GM12873 (cell line): Measurements from ENCODE around the gene NTN1.

Source experiments
- CTCF ChIP-seq: IDR thresholded peaks from 2 replicates; pipeline ENCODE4 v1.5.1; 2012; ENCODE audit warnings: low read depth, mild to moderate bottlenecking, moderate library complexity, low read length, control low read depth; ENCODE audit not compliant: insufficient read depth; ENCODE audit errors: missing control alignments

NTN1 gene

GRCh38 chr17:9139695-9140094 is 118.4 kb downstream of the NTN1 start:
- no peak for TF ChIP-seq CTCF

DNA sequence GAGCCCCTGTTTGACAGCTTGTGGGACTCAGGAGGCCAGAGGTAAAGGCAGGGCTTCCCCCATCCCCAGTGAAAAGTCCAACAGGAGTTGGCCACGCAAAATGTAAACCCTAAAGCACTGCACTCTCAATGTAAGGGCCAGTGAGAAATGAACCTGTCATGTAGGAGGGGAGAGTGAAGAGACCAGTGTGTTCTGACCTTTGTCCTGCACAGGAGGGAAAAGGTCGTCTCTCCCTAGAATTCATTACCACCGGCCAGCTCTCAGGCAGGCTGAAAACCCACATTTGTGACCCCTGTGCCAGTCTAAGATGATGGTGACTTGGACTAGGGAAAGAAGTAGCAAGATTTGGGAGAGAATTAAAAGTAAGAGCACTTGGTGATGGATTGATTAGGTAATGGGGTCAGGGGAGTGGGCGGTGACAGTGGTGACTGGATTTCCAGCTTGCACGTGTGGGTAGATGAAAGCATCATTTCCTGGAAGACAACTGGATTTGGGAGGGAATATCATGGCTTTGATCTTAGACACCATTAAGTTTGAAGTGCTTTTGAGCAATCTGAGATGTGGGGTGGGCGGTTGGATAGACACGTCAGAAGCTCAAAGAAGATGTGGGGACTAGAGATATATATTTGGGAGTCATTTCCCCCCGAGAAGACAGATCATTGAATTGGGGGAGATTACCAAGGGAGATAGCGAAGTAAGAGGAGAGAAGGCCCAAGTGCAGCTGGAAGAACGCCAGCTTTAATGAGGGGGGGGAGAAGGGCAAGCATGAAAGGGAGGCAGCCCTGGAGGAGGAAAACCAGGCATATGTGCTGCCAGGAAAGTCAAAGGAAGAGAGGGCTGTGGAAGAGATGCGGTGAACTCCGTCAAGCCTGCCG is 119.5 kb downstream of the NTN1 start:
- no peak for TF ChIP-seq CTCF

DNA sequence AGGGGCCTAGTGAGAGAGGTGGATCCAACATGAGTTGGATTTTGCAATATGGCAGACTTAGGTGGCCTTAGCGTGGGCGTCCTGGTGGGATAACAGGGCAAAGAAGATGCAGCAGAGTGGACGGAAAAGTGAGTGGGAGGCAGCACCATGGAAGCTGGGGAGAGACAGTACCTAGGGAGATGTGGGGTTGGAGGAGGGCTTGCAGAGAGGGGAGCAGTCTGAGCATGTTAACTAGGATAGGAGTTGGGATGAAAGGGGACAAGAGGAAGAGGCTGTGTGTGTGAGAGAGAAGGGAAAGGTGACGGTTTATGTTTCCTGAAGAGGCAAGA is 120.1 kb downstream of the NTN1 start:
- TF ChIP-seq CTCF, result no peak

DNA sequence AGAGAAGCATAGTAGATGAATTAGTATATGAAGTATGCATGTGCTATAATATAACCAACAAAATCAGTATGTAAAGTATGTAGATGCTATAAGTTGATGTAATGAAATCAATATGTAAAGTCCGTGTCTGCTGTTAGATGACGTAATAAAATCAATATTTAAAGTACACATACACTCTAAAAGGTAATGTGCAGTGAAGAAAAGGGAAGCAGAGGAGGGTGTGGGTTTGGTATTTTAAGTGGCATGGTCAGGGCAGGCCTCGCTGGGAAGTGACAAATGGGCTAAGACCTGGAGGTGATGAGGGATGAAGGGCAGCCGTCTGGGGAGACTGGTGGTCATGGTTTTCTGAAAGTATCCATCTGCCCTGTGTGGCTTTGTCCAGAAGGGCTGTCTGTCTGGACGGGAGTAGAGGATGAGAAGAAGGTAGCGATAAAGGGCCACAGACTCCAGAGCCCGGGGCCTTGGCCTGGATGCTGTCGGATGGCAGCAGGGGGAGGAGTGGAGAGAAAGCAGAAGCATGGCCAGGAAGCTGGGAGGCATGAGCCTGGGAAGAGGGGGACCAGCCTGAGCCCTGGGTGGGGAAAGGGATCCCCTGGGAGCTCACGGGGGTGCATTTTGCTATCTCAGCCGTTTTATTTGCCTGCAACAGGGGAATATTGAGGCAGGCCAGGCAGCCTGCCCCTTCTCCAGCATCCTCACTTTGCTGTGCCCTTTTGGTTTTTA is 121.6 kb downstream of the NTN1 start:
- TF ChIP-seq CTCF, result no peak

DNA sequence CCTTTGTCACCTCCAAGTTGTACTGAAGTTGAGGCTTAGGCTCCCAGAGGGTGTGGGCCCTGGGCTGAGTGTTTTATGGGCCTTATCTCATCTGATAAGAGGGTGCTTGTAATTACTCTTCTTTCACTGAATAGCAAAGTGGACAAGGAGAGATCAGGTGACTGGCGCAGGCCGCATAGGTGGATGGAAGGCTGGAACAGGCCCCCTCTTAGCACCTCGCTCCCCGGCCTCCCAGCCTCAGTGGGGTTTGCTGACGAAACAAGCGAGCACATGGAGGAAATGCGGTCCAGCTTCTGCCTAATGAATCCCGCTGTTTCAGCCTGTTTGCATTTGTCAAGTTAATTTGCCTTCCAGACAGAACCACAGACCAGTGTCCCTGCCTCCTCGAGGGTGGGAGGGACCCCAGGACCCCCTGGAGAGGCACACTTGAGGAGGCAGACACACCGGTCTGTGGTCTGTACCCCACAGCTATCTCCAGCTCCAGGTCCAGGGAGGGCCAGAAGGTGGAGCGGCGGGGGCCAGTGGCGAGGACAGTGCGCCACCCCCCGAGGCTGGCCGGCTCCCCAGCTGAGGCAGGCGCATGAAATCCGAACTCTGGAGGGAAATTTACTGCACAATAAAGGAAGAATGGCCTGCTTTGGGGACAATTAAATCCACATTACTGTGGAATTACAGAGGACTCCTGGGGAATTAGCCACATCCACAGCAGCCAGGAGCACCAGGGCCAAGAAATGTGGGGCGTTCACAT is 123.4 kb downstream of the NTN1 start:
- TF ChIP-seq CTCF, result no peak

- TF ChIP-seq CTCF, result no peak
Measured at GRCh38 chr17:9146064-9146463, 124.8 kb downstream of the NTN1 start.
